PC-9 (cell line): ENCODE data around the gene TMBIM4. TPM values are rescaled to one million over a fixed set of nuclear protein-coding genes. Genes with fewer than 3 reads are reported as not detected.

Source experiments
- BruUV-seq: library from RNA; stranded (reverse); fragments of 400-500 nt; replicated peaks from 2 replicates; lab custom pipeline; 2021; lab: Mats Ljungman, UMichigan
- CTCF ChIA-PET: fragments of 300-600 bp; sonication (Branson Sonifier 250); formaldehyde crosslinking; loops from one replicate; lab custom pipeline; 2022; ENCODE audit warnings: antibody characterized with exemption; lab: Charles Lee
- POLR2A ChIA-PET: fragments of 300-600 bp; sonication (Branson Sonifier 250); formaldehyde crosslinking; loops from one replicate; lab custom pipeline; 2022; ENCODE audit warnings: antibody characterized with exemption; ENCODE audit not compliant: unreplicated experiment; lab: Charles Lee
- DNase-seq, 2 experiments: peaks; one replicate each; pipeline versions ENCODE4 v3.0.0 to v3.0.0-alpha.2; 2015 to 2022; ENCODE audit warnings: mixed read lengths in 1 of 2
- H2AFZ ChIP-seq: fragments of 200-600 bp; sonication (generic); 2 replicates; pipeline ENCODE4 v1.8.1; 2017; ENCODE audit warnings: antibody characterized with exemption
- H3F3A ChIP-seq: fragments of 200-600 bp; sonication (generic); 2 replicates; pipeline ENCODE4 v1.8.1; 2017; ENCODE audit warnings: antibody characterized with exemption, mild to moderate bottlenecking, low read depth; ENCODE audit not compliant: insufficient read depth
- H3K27ac ChIP-seq: fragments of 200-600 bp; sonication (generic); 2 replicates; pipeline ENCODE4 v1.6.1; 2016; ENCODE audit warnings: mixed run types
- H3K27me3 ChIP-seq: fragments of 200-600 bp; sonication (generic); 2 replicates; pipeline ENCODE4 v1.6.1; 2016; ENCODE audit warnings: low read depth, mixed run types; ENCODE audit not compliant: insufficient read depth
- H3K36me3 ChIP-seq: fragments of 200-600 bp; sonication (generic); 2 replicates; pipeline ENCODE4 v1.6.1; 2016; ENCODE audit warnings: low read depth, mixed run types
- H3K4me1 ChIP-seq: fragments of 200-600 bp; sonication (generic); replicated peaks from 2 replicates; pipeline ENCODE4 v1.6.1; 2016; ENCODE audit warnings: mixed run types; ENCODE audit not compliant: insufficient read depth
- H3K4me2 ChIP-seq: fragments of 200-600 bp; sonication (generic); 2 replicates; pipeline ENCODE4 v1.6.1; 2017; ENCODE audit warnings: mixed run types
- H3K4me3 ChIP-seq: fragments of 200-600 bp; sonication (generic); 2 replicates; pipeline ENCODE4 v1.6.1; 2016; ENCODE audit warnings: mixed run types
- H3K79me2 ChIP-seq: fragments of 200-600 bp; sonication (generic); 2 replicates; pipeline ENCODE4 v1.6.1; 2017; ENCODE audit warnings: low read depth, mixed run types
- H3K9me2 ChIP-seq: fragments of 200-600 bp; sonication (generic); 2 replicates; pipeline ENCODE4 v1.8.1; 2017; ENCODE audit warnings: mild to moderate bottlenecking; ENCODE audit not compliant: insufficient read depth
- H3K9me3 ChIP-seq: fragments of 200-600 bp; sonication (generic); 2 replicates; pipeline ENCODE4 v1.8.1; 2016; ENCODE audit warnings: low read depth; ENCODE audit not compliant: insufficient read depth
- H4K20me1 ChIP-seq: fragments of 200-600 bp; sonication (generic); 2 replicates; pipeline ENCODE4 v1.8.1; 2017; ENCODE audit not compliant: insufficient read depth
- EZH2 ChIP-seq: fragments of 200-600 bp; sonication (generic); IDR thresholded peaks from 2 replicates; pipeline ENCODE4 v1.8.0; 2017; ENCODE audit warnings: antibody characterized with exemption, low read depth
- intact Hi-C: fragments of 100-400 bp; cut with micrococcal nuclease; formaldehyde crosslinking; loops from one replicate; pipeline ENCODE4 v1.10.0; 2022; ENCODE audit not compliant: unreplicated experiment
- total RNA-seq: library from RNA; stranded (reverse); gene quantifications from 2 replicates; pipeline ENCODE4 v1.2.3, GENCODE V29; 2021
- TF ChIP-seq, protein P1 (sequence below): fragments of 200-600 bp; sonication (generic); conservative IDR thresholded peaks from 2 replicates; pipeline ENCODE4 v1.6.1; 2017; ENCODE audit warnings: mixed run types, antibody characterized with exemption, mild to moderate bottlenecking, moderate library complexity

Gene TMBIM4
- total RNA-seq, 1 experiment from 2014 or later = 49.8 TPM

DNA sequence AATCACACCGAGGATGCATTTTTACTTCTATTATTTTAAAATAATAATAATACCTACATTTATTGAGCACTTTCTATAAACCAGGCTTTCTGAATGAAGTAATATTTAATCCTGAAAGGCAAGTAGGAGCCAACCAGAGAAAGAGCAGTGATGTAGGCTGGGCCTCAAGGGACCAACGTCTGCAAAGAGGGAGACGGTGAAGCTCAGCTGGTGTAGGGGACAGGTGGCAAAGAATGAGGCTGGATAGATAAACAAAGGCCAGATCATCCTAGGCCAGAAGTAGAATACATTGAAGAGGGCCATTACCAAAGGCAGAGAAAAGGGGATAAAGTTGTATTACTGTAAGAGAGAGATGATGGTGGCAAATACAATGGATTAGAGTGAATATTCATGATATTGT lies 810 bp upstream of the TMBIM4 start:
- no peaks in the 10 kb centered on the region for H3K27me3 ChIP-seq
- H2AFZ ChIP-seq = peak overlapping the region; percentile 92; the same call in 1 of the 2 replicates
- H3K4me2 ChIP-seq = peak overlapping the region; percentile 80
- H3K4me3 ChIP-seq = peak overlapping the region; percentile 74
- peaks cover 22% of the 10 kb centered on the region for H3K79me2 ChIP-seq
- no peaks in the 10 kb centered on the region for H4K20me1 ChIP-seq
- no peaks in the 10 kb centered on the region for H3K36me3 ChIP-seq
- H3K4me1 ChIP-seq = peaks cover 10% of the 10 kb centered on the region
- H3K9me2 ChIP-seq = 0 out of 2 replicates have a peak, but pooled peaks cover 3% of the 10 kb centered on the region
- no peak overlapping the region for H3K27ac ChIP-seq
- ChIA-PET POLR2A (no interaction called here), CTCF (interaction anchor here (0.7 kb wide), 1 partner anchor 96 kb away, joined by 6 read pairs; no protein-coding TSS in a partner anchor)
- H3F3A ChIP-seq = peaks cover 19% of the 10 kb centered on the region
- no peak for TF ChIP-seq EZH2
- TF ChIP-seq, protein P1, sequence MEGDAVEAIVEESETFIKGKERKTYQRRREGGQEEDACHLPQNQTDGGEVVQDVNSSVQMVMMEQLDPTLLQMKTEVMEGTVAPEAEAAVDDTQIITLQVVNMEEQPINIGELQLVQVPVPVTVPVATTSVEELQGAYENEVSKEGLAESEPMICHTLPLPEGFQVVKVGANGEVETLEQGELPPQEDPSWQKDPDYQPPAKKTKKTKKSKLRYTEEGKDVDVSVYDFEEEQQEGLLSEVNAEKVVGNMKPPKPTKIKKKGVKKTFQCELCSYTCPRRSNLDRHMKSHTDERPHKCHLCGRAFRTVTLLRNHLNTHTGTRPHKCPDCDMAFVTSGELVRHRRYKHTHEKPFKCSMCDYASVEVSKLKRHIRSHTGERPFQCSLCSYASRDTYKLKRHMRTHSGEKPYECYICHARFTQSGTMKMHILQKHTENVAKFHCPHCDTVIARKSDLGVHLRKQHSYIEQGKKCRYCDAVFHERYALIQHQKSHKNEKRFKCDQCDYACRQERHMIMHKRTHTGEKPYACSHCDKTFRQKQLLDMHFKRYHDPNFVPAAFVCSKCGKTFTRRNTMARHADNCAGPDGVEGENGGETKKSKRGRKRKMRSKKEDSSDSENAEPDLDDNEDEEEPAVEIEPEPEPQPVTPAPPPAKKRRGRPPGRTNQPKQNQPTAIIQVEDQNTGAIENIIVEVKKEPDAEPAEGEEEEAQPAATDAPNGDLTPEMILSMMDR = no peak
- no TSS peak for BruUV-seq
- intact Hi-C loops = no loop called here
- H3K9me3 ChIP-seq = no peaks in the 10 kb centered on the region; the same call in 1 of the 2 replicates
- DNase-seq = no peak

DNA sequence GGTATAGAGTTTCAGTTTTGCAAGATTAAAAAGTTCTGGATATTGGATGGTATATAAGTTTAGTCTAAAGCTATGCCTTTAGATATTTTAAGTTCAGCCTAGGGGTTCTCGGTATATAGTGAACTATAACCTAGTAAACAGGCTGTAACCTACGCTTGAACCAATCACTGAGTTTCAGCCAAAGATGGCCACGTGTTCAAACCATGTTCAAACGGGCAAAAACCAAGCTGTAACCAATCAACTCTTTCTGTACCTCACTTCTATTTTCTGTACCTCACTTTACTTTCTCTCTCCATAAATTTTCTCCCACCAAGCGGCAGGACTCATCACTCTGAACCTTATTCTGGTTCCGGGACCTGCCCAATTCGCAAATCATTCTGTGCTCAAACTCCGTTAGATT lies 1.4 kb downstream of the TMBIM4 start:
- no peaks in the 10 kb centered on the region for H3K36me3 ChIP-seq
- intact Hi-C loops = loop anchor here (2.0 kb wide), 1 partner anchor 38 kb away; the partner anchor contains the start of gene LLPH
- H3K9me3 ChIP-seq = no peaks in the 10 kb centered on the region; the same call in 1 of the 2 replicates
- 0 out of 2 replicates have a peak, but pooled peaks cover 3% of the 10 kb centered on the region for H3K9me2 ChIP-seq
- H3K79me2 ChIP-seq = peaks cover 22% of the 10 kb centered on the region
- H4K20me1 ChIP-seq = no peaks in the 10 kb centered on the region
- H3K4me1 ChIP-seq = peaks cover 10% of the 10 kb centered on the region
- POLR2A ChIA-PET = interaction anchor here (0.5 kb wide), 1 partner anchor 428 kb away, joined by 19 read pairs; no protein-coding TSS in a partner anchor
- CTCF ChIA-PET = no interaction called here
- no peak for DNase-seq
- no TSS peak for BruUV-seq
- H3K27me3 ChIP-seq = no peaks in the 10 kb centered on the region
- H3K4me2 ChIP-seq = peak overlapping the region; percentile 80
- H3F3A ChIP-seq = peaks cover 19% of the 10 kb centered on the region
- peak overlapping the region; percentile 87; the same call in 1 of the 2 replicates for H3K27ac ChIP-seq
- peak overlapping the region; percentile 74; the same call in 1 of the 2 replicates for H3K4me3 ChIP-seq
- peak overlapping the region; percentile 92; the same call in 1 of the 2 replicates for H2AFZ ChIP-seq
- no peak for TF ChIP-seq EZH2
- TF ChIP-seq, protein P1 = no peak

DNA sequence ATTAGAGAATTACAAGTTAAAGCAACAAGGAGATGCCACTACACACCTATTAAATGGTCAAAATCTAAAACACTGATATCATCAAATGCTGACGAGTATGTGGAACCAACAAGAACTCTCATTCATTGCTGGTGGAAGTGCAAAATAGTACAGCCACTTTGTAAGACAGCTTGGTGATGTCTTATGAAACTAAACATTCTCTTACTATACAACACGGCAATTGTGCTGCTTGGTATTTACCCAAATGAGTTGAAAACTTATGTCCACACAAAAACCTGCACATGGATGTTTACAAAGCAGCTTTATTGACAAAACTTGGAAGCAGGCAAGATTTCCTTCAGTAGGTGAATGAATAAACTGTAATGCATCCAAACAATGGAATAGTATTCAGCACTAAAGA lies 3.2 kb downstream of the TMBIM4 start:
- Histone ChIP-seq H3K4me3 (no peak overlapping the region), H3K9me3 (no peaks in the 10 kb centered on the region; the same call in 1 of the 2 replicates), H3K4me2 (no peak overlapping the region), H3K79me2 (peaks cover 27% of the 10 kb centered on the region), H3K27ac (no peak overlapping the region), H3K9me2 (0 out of 2 replicates have a peak, but pooled peaks cover 3% of the 10 kb centered on the region), H4K20me1 (no peaks in the 10 kb centered on the region), H3K36me3 (0 out of 2 replicates have a peak, but pooled peaks cover 4% of the 10 kb centered on the region), H3K4me1 (peaks cover 10% of the 10 kb centered on the region), H2AFZ (no peak overlapping the region), H3K27me3 (no peaks in the 10 kb centered on the region), H3F3A (peaks cover 19% of the 10 kb centered on the region)
- TF ChIP-seq EZH2 = no peak
- TF ChIP-seq, protein P1 = no peak
- no TSS peak for BruUV-seq
- ChIA-PET POLR2A (no interaction called here), CTCF (interaction anchor here (0.7 kb wide), 1 partner anchor 19 kb away, joined by 7 read pairs; no protein-coding TSS in a partner anchor)
- DNase-seq = no peak
- intact Hi-C loops = no loop called here
